Skeletal muscle tissue (tissue), 4 donors: ENCODE measurements around the gene KIFC1. TPM values are rescaled to one million over a fixed set of nuclear protein-coding genes. Genes with fewer than 3 reads are reported as not detected.
A peak's percentile ranks its signal among the peaks of the same experiment; 100 is the strongest.
"Not testable (repeated sequence)": the region's sequence is repeated elsewhere in the genome, so short reads cannot be mapped to it uniquely, and the experiment has no call there.

Experiments
- H3K27ac ChIP-seq: one replicate; pipeline ENCODE4 v1.7.0; 2013; ENCODE audit warnings: mild to moderate bottlenecking, low read depth, low read length, inconsistent platforms
- H3K27me3 ChIP-seq, 3 donors: one replicate each; pipeline ENCODE4 v1.7.0; 2013; ENCODE audit warnings: low read length in 3 of 3; ENCODE audit not compliant: control insufficient read depth in 3 of 3, insufficient read depth in 3 of 3
- H3K36me3 ChIP-seq, 3 donors: one replicate each; pipeline ENCODE4 v1.7.0; 2013; ENCODE audit warnings: low read length in 3 of 3; ENCODE audit not compliant: control insufficient read depth in 3 of 3, insufficient read depth in 3 of 3
- H3K4me1 ChIP-seq, 3 donors: one replicate each; pipeline ENCODE4 v1.7.0; 2013; ENCODE audit warnings: low read length in 3 of 3, mild to moderate bottlenecking in 3 of 3; ENCODE audit not compliant: control insufficient read depth in 3 of 3, insufficient read depth in 3 of 3
- H3K4me3 ChIP-seq, 3 donors: one replicate each; pipeline ENCODE4 v1.7.0; 2013; ENCODE audit warnings: low read length in 3 of 3
- H3K9ac ChIP-seq, 3 donors: one replicate each; pipeline ENCODE4 v1.7.0; 2013; ENCODE audit warnings: low read length in 3 of 3, mild to moderate bottlenecking in 3 of 3, moderate library complexity in 2 of 3, low read depth in 1 of 3
- H3K9me3 ChIP-seq, 3 donors: one replicate each; pipeline ENCODE4 v1.7.0; 2013; ENCODE audit warnings: low read length in 3 of 3; ENCODE audit not compliant: control insufficient read depth in 3 of 3
- total RNA-seq: library from RNA; depleted of rRNA; stranded (reverse); fragments of >200 nt; gene quantifications from one replicate; pipeline ENCODE4 v1.2.3, GENCODE V29; 2014
- donor health status: Osteomylitis.

KIFC1 gene
- total RNA-seq, 1 donor from 2014 or later, result 12.0 TPM

GRCh38 chr6:33357160-33357871 is 34.3 kb upstream of the KIFC1 start:
- not testable (repeated sequence) for H3K4me1 ChIP-seq, H3K27ac ChIP-seq, H3K36me3 ChIP-seq, H3K9me3 ChIP-seq, H3K4me3 ChIP-seq, H3K9ac ChIP-seq, H3K27me3 ChIP-seq

- no peaks in the 10 kb centered on the region for H3K4me1 ChIP-seq
- H3K27me3 ChIP-seq, result peaks cover 0 to 10% (median 0%) of the 10 kb centered on the region in 3 donors
- no peak overlapping the region for H3K27ac ChIP-seq
- no peaks in the 10 kb centered on the region for H3K36me3 ChIP-seq
- no peak overlapping the region for H3K9ac ChIP-seq
- H3K4me3 ChIP-seq, result no peak overlapping the region
- H3K9me3 ChIP-seq, result no peaks in the 10 kb centered on the region
Observed at GRCh38 chr6:33359331-33359730, 32.3 kb upstream of the KIFC1 start.

- not testable (repeated sequence) for H3K4me3 ChIP-seq, H3K9me3 ChIP-seq, H3K27me3 ChIP-seq, H3K27ac ChIP-seq, H3K4me1 ChIP-seq, H3K36me3 ChIP-seq, H3K9ac ChIP-seq
Observed at GRCh38 chr6:33363486-33363885, 28.1 kb upstream of the KIFC1 start.

GRCh38 chr6:33364475-33365205 is 27.0 kb upstream of the KIFC1 start:
- not testable (repeated sequence) for H3K9ac ChIP-seq, H3K4me3 ChIP-seq, H3K9me3 ChIP-seq, H3K27ac ChIP-seq, H3K4me1 ChIP-seq, H3K36me3 ChIP-seq, H3K27me3 ChIP-seq

- H3K27ac ChIP-seq, H3K4me1 ChIP-seq, H3K4me3 ChIP-seq, H3K9me3 ChIP-seq, H3K9ac ChIP-seq, H3K27me3 ChIP-seq, H3K36me3 ChIP-seq: not testable (repeated sequence)
Observed at GRCh38 chr6:33365206-33365971, 26.2 kb upstream of the KIFC1 start.

GRCh38 chr6:33367009-33367714 is 24.5 kb upstream of the KIFC1 start:
- Histone ChIP-seq H3K9ac (no peak overlapping the region), H3K36me3 (no peaks in the 10 kb centered on the region), H3K9me3 (no peaks in the 10 kb centered on the region), H3K4me1 (peaks cover 0 to 2% (median 0%) of the 10 kb centered on the region in 3 donors), H3K27me3 (no peaks in the 10 kb centered on the region), H3K27ac (no peak overlapping the region), H3K4me3 (no peak overlapping the region)

- not testable (repeated sequence) for H3K9me3 ChIP-seq, H3K4me1 ChIP-seq, H3K27me3 ChIP-seq, H3K36me3 ChIP-seq, H3K27ac ChIP-seq, H3K9ac ChIP-seq, H3K4me3 ChIP-seq
Observed at GRCh38 chr6:33367715-33368025, 24.0 kb upstream of the KIFC1 start.

GRCh38 chr6:33371901-33372300 is 19.7 kb upstream of the KIFC1 start:
- H3K9me3 ChIP-seq, H3K4me3 ChIP-seq, H3K36me3 ChIP-seq, H3K27ac ChIP-seq, H3K9ac ChIP-seq, H3K27me3 ChIP-seq: not testable (repeated sequence)
- H3K4me1 ChIP-seq, result peaks cover 4 to 21% (median 11%) of the 10 kb centered on the region in 3 donors

GRCh38 chr6:33372526-33373123 is 19.0 kb upstream of the KIFC1 start:
- H3K9me3 ChIP-seq, result no peaks in the 10 kb centered on the region
- H3K36me3 ChIP-seq, result no peaks in the 10 kb centered on the region
- peaks cover 4 to 21% (median 11%) of the 10 kb centered on the region in 3 donors for H3K4me1 ChIP-seq
- peak overlapping the region in 1 of 3 donors; percentile 17 for H3K9ac ChIP-seq
- no peak overlapping the region for H3K4me3 ChIP-seq
- H3K27ac ChIP-seq, result no peak overlapping the region
- H3K27me3 ChIP-seq, result no peaks in the 10 kb centered on the region
